Right lung (tissue), 5 donors: ENCODE data around the gene TP53I13. TPM values are rescaled to one million over a fixed set of nuclear protein-coding genes. Genes with fewer than 3 reads are reported as not detected.

Experiments used
- DNase-seq, 2 donors: peaks; one replicate each; pipeline ENCODE4 v3.0.0-alpha.2; 2013
- polyA plus RNA-seq, 5 donors: library from polyadenylated mRNA; unstranded; fragments of 120-200 nt; gene quantifications; one replicate each; pipeline versions ENCODE4 v1.2.1 to v1.2.3, GENCODE V29; 2013; ENCODE audit warnings: inconsistent platforms in 1 of 5, low replicate concordance in 1 of 5; ENCODE audit not compliant: insufficient read length in 5 of 5, insufficient read depth in 1 of 5

The TP53I13 gene
- polyA plus RNA-seq, 5 donors, result 20.6 to 42.2 (median 30.6) TPM

- DNase-seq, result peak; percentile 87 to 89
Observed at GRCh38 chr17:29591737-29592608, 23.5 kb downstream of the TP53I13 start.

GRCh38 chr17:29592850-29593551 lies 24.5 kb downstream of the TP53I13 start, which contains the start of gene ANKRD13B:
Gene ANKRD13B (plus strand): TSS chr17:29593132. CDS start chr17:29593622, 490 bp downstream.
- no peak for DNase-seq

GRCh38 chr17:29593591-29594518 lies 25.4 kb downstream of the TP53I13 start:
- no peak for DNase-seq

- DNase-seq, result no peak
Observed at GRCh38 chr17:29594519-29595090, 26.1 kb downstream of the TP53I13 start.

- no peak for DNase-seq
Observed at GRCh38 chr17:29595107-29595942, 26.8 kb downstream of the TP53I13 start.

GRCh38 chr17:29595943-29596774 lies 27.7 kb downstream of the TP53I13 start:
- DNase-seq, result no peak

GRCh38 chr17:29596811-29597210 lies 28.3 kb downstream of the TP53I13 start:
- no peak for DNase-seq

- no peak for DNase-seq
Observed at GRCh38 chr17:29597361-29598172, 29.1 kb downstream of the TP53I13 start.

GRCh38 chr17:29603109-29603674 lies 34.7 kb downstream of the TP53I13 start:
- no peak for DNase-seq

- DNase-seq, result no peak
Observed at GRCh38 chr17:29607557-29608195, 39.2 kb downstream of the TP53I13 start.

- no peak for DNase-seq
Observed at GRCh38 chr17:29608986-29609385, 40.5 kb downstream of the TP53I13 start.

- no peak for DNase-seq
Observed at GRCh38 chr17:29610395-29610794, 41.9 kb downstream of the TP53I13 start.

- no peak for DNase-seq
Observed at GRCh38 chr17:29611351-29612093, 43.0 kb downstream of the TP53I13 start.

GRCh38 chr17:29612094-29612403 lies 43.5 kb downstream of the TP53I13 start:
- no peak for DNase-seq

GRCh38 chr17:29612404-29613280 lies 44.1 kb downstream of the TP53I13 start:
- no peak for DNase-seq

GRCh38 chr17:29613352-29613837 lies 44.9 kb downstream of the TP53I13 start:
- DNase-seq, result peak; percentile 85
